ENCODE results near the gene UBE2C. TPM values are rescaled to one million over a fixed set of nuclear protein-coding genes. Genes with fewer than 3 reads are reported as not detected.

Gene UBE2C
- total RNA-seq, 1 donor from 2014 or later = 202 TPM

- Mint-ChIP-seq H3K4me3 (no peak overlapping the region), H3K36me3 (ENCODE audit: low read depth) (no peaks in the 10 kb centered on the region), H3K4me1 (peaks cover 13% of the 10 kb centered on the region), H3K9me3 (no peaks in the 10 kb centered on the region), H3K27me3 (ENCODE audit: low read depth) (no peaks in the 10 kb centered on the region), H3K27ac (ENCODE audit: unreplicated experiment) (peak overlapping the region; percentile 93)
- TF ChIP-seq, protein P1, sequence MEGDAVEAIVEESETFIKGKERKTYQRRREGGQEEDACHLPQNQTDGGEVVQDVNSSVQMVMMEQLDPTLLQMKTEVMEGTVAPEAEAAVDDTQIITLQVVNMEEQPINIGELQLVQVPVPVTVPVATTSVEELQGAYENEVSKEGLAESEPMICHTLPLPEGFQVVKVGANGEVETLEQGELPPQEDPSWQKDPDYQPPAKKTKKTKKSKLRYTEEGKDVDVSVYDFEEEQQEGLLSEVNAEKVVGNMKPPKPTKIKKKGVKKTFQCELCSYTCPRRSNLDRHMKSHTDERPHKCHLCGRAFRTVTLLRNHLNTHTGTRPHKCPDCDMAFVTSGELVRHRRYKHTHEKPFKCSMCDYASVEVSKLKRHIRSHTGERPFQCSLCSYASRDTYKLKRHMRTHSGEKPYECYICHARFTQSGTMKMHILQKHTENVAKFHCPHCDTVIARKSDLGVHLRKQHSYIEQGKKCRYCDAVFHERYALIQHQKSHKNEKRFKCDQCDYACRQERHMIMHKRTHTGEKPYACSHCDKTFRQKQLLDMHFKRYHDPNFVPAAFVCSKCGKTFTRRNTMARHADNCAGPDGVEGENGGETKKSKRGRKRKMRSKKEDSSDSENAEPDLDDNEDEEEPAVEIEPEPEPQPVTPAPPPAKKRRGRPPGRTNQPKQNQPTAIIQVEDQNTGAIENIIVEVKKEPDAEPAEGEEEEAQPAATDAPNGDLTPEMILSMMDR (conservative IDR thresholded peaks at IDR 0.05) = peak; percentile 99
- DNase-seq (ENCODE audit: low read depth, low spot score) = peak; percentile 84
These were observed 41.2 kb upstream of the UBE2C start for GRCh38 chr20:45771182-45771759.

- H3K27ac Mint-ChIP-seq (ENCODE audit: unreplicated experiment) = no peak overlapping the region
These were observed 39.8 kb upstream of the UBE2C start for GRCh38 chr20:45772693-45773092.

GRCh38 chr20:45774945-45775344 lies 37.5 kb upstream of the UBE2C start:
- no peaks in the 10 kb centered on the region for H3K36me3 Mint-ChIP-seq (ENCODE audit: low read depth)
- H3K9me3 Mint-ChIP-seq = no peaks in the 10 kb centered on the region
- H3K4me3 Mint-ChIP-seq = no peak overlapping the region
- H3K4me1 Mint-ChIP-seq = peaks cover 13% of the 10 kb centered on the region
- TF ChIP-seq, protein P1 (conservative IDR thresholded peaks at IDR 0.05) = no peak
- no peaks in the 10 kb centered on the region for H3K27me3 Mint-ChIP-seq (ENCODE audit: low read depth)
- DNase-seq (ENCODE audit: low read depth, low spot score) = no peak
- H3K27ac Mint-ChIP-seq (ENCODE audit: unreplicated experiment) = no peak overlapping the region

More at GRCh38 chr20:45772693-45773092, 39.8 kb upstream of the UBE2C start:
- no peak for DNase-seq (ENCODE audit: low read depth, low spot score)
- Mint-ChIP-seq H3K27me3 (ENCODE audit: low read depth) (no peaks in the 10 kb centered on the region), H3K4me1 (peaks cover 13% of the 10 kb centered on the region), H3K9me3 (no peaks in the 10 kb centered on the region), H3K36me3 (ENCODE audit: low read depth) (no peaks in the 10 kb centered on the region), H3K4me3 (no peak overlapping the region)
- TF ChIP-seq, protein P1 (conservative IDR thresholded peaks at IDR 0.05) = no peak

DNA sequence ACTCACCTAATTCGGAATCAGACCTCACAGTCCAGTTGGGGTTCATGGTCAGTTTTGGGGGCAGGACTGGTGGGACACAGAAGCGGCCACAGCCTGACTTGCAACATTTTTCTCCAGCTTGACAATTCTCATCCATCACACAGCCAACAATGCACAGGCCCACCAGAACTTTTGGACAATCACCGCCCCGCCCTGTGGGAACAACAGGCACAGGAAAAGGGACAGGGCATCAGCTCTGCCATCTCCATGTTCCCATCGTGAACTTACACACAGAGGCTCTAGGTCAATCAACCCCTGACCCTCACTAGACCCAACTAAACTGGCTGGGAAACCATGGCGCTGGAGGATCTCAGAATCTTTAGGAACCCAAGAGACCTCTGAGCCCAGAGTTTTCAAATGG lies 37.0 kb upstream of the UBE2C start:
- no peak for DNase-seq (ENCODE audit: low read depth, low spot score)
- no peaks in the 10 kb centered on the region for H3K9me3 Mint-ChIP-seq
- H3K4me1 Mint-ChIP-seq = peaks cover 13% of the 10 kb centered on the region
- H3K27me3 Mint-ChIP-seq (ENCODE audit: low read depth) = no peaks in the 10 kb centered on the region
- H3K4me3 Mint-ChIP-seq = no peak overlapping the region
- TF ChIP-seq, protein P1 (conservative IDR thresholded peaks at IDR 0.05) = no peak
- no peaks in the 10 kb centered on the region for H3K36me3 Mint-ChIP-seq (ENCODE audit: low read depth)
- no peak overlapping the region for H3K27ac Mint-ChIP-seq (ENCODE audit: unreplicated experiment)

DNA sequence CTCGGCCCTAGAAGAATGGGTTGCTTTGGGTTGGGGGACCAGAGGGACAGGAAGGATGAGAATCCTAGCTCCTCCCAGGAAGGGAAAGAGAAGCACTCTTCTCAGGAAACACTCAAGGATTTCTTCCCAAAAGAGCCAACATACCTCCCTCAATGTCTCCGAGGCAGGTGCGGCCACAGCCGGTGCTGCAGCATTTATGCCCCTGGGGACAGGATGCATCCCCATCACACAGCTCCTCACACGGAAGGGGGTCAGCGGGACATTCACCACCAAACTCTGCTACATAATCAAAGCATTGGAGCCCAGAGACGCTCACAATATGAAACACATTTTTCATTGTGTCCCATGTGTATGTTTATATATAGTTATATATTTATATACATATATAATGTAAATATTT lies 35.5 kb upstream of the UBE2C start:
- TF ChIP-seq, protein P1 (conservative IDR thresholded peaks at IDR 0.05) = no peak
- Mint-ChIP-seq H3K36me3 (ENCODE audit: low read depth) (no peaks in the 10 kb centered on the region), H3K27me3 (ENCODE audit: low read depth) (no peaks in the 10 kb centered on the region), H3K9me3 (no peaks in the 10 kb centered on the region), H3K4me3 (no peak overlapping the region), H3K27ac (ENCODE audit: unreplicated experiment) (no peak overlapping the region), H3K4me1 (peaks cover 5% of the 10 kb centered on the region)
- no peak for DNase-seq (ENCODE audit: low read depth, low spot score)
